Measurements from ENCODE around the gene SLC39A8. TPM values are rescaled to one million over a fixed set of nuclear protein-coding genes. Genes with fewer than 3 reads are reported as not detected.

The SLC39A8 gene
- 9.3 to 10.7 TPM (median 9.8 TPM) in 5 replicates for total RNA-seq (2022; extraction: Qiagen RNA extraction)

DNA sequence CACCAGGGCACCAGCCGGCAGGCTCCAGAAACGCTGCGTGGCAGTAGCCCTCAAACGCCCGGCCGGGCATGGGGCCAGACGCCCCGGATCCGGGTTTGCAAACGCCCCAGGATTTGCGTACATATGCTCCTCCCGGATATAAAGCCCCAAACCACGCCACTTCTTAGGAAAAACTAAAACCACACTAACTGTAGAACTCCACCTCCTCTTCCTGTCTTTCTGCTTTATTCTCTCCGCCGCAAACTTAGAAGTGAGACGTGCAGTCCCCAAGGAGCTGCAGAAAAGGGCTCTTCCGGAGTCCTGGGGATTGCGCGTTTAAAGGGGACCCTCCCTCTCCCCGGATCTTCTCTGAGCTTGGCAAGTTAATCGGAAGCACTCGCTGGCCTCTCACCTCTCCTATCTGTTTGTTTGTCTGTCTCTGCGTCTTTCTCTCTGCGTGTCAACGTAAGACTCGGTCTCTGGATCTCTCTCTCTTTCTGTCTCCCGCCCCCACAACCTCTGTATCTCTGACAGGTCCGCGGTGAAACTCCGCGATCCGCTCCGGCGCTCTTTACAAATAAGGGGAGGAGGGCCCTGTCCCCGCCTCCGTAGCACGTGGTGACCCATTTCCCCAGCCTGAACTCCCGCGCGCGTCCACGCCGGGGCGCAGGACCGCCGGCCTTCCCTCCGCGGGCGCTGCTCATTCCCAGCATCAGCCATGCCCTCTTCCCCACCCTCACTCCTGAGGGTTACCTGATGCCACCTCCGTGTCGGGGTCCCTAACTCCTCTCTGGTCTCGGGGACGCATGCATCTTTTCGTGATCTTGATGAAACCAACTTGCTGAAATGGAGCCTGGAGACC lies at the start of gene SLC39A8:
Gene SLC39A8, minus strand, starts transcription at position 529 of the 841 bp plus-strand sequence. CDS start 820 bp downstream, outside the sequence.

Other genes starting within 250 kb of the SLC39A8 start
- 17.2 to 20.5 TPM (median 19.3 TPM) in 5 replicates for gene NFKB1, start 155.9 kb upstream of the SLC39A8 start, total RNA-seq (2022; extraction: Qiagen RNA extraction)